IMR-90 (cell line): ENCODE results near the gene FLYWCH1. TPM values are rescaled to one million over a fixed set of nuclear protein-coding genes. Genes with fewer than 3 reads are reported as not detected.

Experiments
- ATAC-seq: fragments of 200-7000 bp; cut with Tn5 transposase; 2 replicates; pipeline ENCODE4 v1.9.1; 2020; ENCODE audit warnings: low read depth, mild to moderate bottlenecking, moderate library complexity
- BruUV-seq: library from RNA; stranded (reverse); fragments of 400-500 nt; replicated peaks from 2 replicates; lab custom pipeline; 2021; lab: Mats Ljungman, UMichigan
- CTCF ChIA-PET: fragments of 300-600 bp; formaldehyde crosslinking; extraction: SDS; loops from one replicate; lab custom pipeline; 2021; ENCODE audit warnings: antibody characterized with exemption; lab: Yijun Ruan, JAX
- POLR2A ChIA-PET: fragments of 300-600 bp; sonication (Branson Sonifier 250); formaldehyde crosslinking; loops from one replicate; lab custom pipeline; 2022; ENCODE audit warnings: antibody characterized with exemption; ENCODE audit not compliant: unreplicated experiment; lab: Charles Lee
- DNase-seq: peaks from one replicate; pipeline ENCODE4 v3.0.0; 2013
- H2AFZ ChIP-seq: replicated peaks from 2 replicates; pipeline ENCODE3; 2013; ENCODE audit warnings: low read length, mild to moderate bottlenecking; ENCODE audit not compliant: poor library complexity
- H2AK5ac ChIP-seq: 2 replicates; pipeline ENCODE4 v1.6.1; 2013; ENCODE audit warnings: low read depth, low read length, inconsistent platforms
- H2AK9ac ChIP-seq: replicated peaks from 2 replicates; pipeline ENCODE3; 2013; ENCODE audit warnings: mild to moderate bottlenecking, low read depth, low read length, moderate library complexity; ENCODE audit not compliant: poor library complexity
- H2BK120ac ChIP-seq: 2 replicates; pipeline ENCODE4 v1.6.1; 2013; ENCODE audit warnings: low read depth, low read length, inconsistent platforms
- H2BK15ac ChIP-seq: 3 replicates; pipeline ENCODE4 v1.6.1; 2013; ENCODE audit warnings: low read depth, low read length, inconsistent platforms
- H2BK20ac ChIP-seq: 2 replicates; pipeline ENCODE4 v1.6.1; 2013; ENCODE audit warnings: low read depth, mild to moderate bottlenecking, inconsistent platforms, low read length, moderate library complexity
- H2BK5ac ChIP-seq: 2 replicates; pipeline ENCODE4 v1.6.1; 2013; ENCODE audit warnings: mild to moderate bottlenecking, low read depth, low read length, inconsistent platforms; ENCODE audit not compliant: poor library complexity, severe bottlenecking
- H3K14ac ChIP-seq: replicated peaks from 2 replicates; pipeline ENCODE4 v1.6.1; 2013; ENCODE audit warnings: low read depth, low read length, inconsistent platforms
- H3K18ac ChIP-seq: 2 replicates; pipeline ENCODE4 v1.6.1; 2013; ENCODE audit warnings: low read depth, low read length, control low read depth
- H3K23ac ChIP-seq: 2 replicates; pipeline ENCODE4 v1.6.1; 2013; ENCODE audit warnings: low read depth, low read length, inconsistent platforms
- H3K27ac ChIP-seq: 2 replicates; pipeline ENCODE4 v1.5.1; 2013; ENCODE audit warnings: mild to moderate bottlenecking, control low read depth, low read length; ENCODE audit not compliant: insufficient read depth
- H3K27me3 ChIP-seq: 2 replicates; pipeline ENCODE4 v1.6.1; 2013; ENCODE audit warnings: low read length; ENCODE audit not compliant: control insufficient read depth, insufficient read depth
- H3K36me3 ChIP-seq: 2 replicates; pipeline ENCODE4 v1.6.1; 2013; ENCODE audit warnings: low read length, mixed read lengths; ENCODE audit not compliant: control insufficient read depth, insufficient read depth
- H3K4ac ChIP-seq: 2 replicates; pipeline ENCODE4 v1.6.1; 2013; ENCODE audit warnings: low read depth, low read length, inconsistent platforms
- H3K4me1 ChIP-seq: 2 replicates; pipeline ENCODE4 v1.6.1; 2013; ENCODE audit warnings: low read length, mixed read lengths; ENCODE audit not compliant: control insufficient read depth, insufficient read depth
- H3K4me2 ChIP-seq: 2 replicates; pipeline ENCODE4 v1.6.1; 2013; ENCODE audit warnings: low read depth, mild to moderate bottlenecking, control low read depth, low read length, moderate library complexity
- H3K4me3 ChIP-seq: 2 replicates; pipeline ENCODE4 v1.5.1; 2013; ENCODE audit warnings: low read depth, mild to moderate bottlenecking, control low read depth, low read length, moderate library complexity; ENCODE audit not compliant: insufficient read depth
- H3K56ac ChIP-seq: 2 replicates; pipeline ENCODE4 v1.6.1; 2013; ENCODE audit warnings: low read length, inconsistent platforms; ENCODE audit not compliant: insufficient read depth; ENCODE audit errors: extremely low read depth
- H3K79me1 ChIP-seq, 2 experiments: 2 replicates each; pipeline ENCODE4 v1.6.1; 2013; ENCODE audit warnings: low read length in 2 of 2, inconsistent platforms in 1 of 2, low read depth in 1 of 2
- H3K9ac ChIP-seq: 2 replicates; pipeline ENCODE4 v1.6.1; 2013; ENCODE audit warnings: low read depth, low read length, control low read depth
- H3K9me1 ChIP-seq: 2 replicates; pipeline ENCODE4 v1.6.1; 2013; ENCODE audit warnings: low read length, inconsistent platforms; ENCODE audit not compliant: insufficient read depth
- H3K9me3 ChIP-seq: 2 replicates; pipeline ENCODE4 v1.6.1; 2013; ENCODE audit warnings: low read length; ENCODE audit not compliant: control insufficient read depth, insufficient read depth
- H4K20me1 ChIP-seq: 2 replicates; pipeline ENCODE4 v1.6.1; 2013; ENCODE audit warnings: low read length, inconsistent platforms; ENCODE audit not compliant: insufficient read depth
- H4K5ac ChIP-seq: 2 replicates; pipeline ENCODE4 v1.6.1; 2013; ENCODE audit warnings: mild to moderate bottlenecking, low read depth, low read length, control low read depth
- H4K8ac ChIP-seq, 2 experiments: 2 replicates each; pipeline ENCODE4 v1.6.1; 2013; ENCODE audit warnings: low read depth in 2 of 2, low read length in 2 of 2, control low read depth in 1 of 2, inconsistent platforms in 1 of 2
- H4K91ac ChIP-seq: 2 replicates; pipeline ENCODE4 v1.6.1; 2013; ENCODE audit warnings: low read depth, low read length, inconsistent platforms; ENCODE audit not compliant: insufficient read depth
- CEBPB ChIP-seq: IDR thresholded peaks from 2 replicates; pipeline ENCODE4 v1.6.1; 2012; ENCODE audit warnings: low read depth, low read length, improper control_type of control experiment
- CHD1 ChIP-seq: IDR thresholded peaks from 2 replicates; pipeline ENCODE4 v1.6.1; 2012; ENCODE audit warnings: low read depth, low read length, improper control_type of control experiment
- MAFK ChIP-seq: IDR thresholded peaks from 2 replicates; pipeline ENCODE4 v1.6.1; 2012; ENCODE audit warnings: low read depth, low read length, improper control_type of control experiment
- MAZ ChIP-seq: IDR thresholded peaks from 2 replicates; pipeline ENCODE4 v1.6.1; 2012; ENCODE audit warnings: low read depth, mild to moderate bottlenecking, low read length, improper control_type of control experiment, moderate library complexity, borderline replicate concordance
- MXI1 ChIP-seq: IDR thresholded peaks from 2 replicates; pipeline ENCODE4 v1.6.1; 2012; ENCODE audit warnings: low read depth, mild to moderate bottlenecking, low read length, moderate library complexity, borderline replicate concordance
- NFE2L2 ChIP-seq: fragments of 150-350 bp; IDR thresholded peaks from 2 replicates; pipeline ENCODE4 v1.6.1; 2016; ENCODE audit warnings: low read depth, mild to moderate bottlenecking, low read length
- POLR2A ChIP-seq: IDR thresholded peaks from 2 replicates; pipeline ENCODE4 v1.6.1; 2012; ENCODE audit warnings: mild to moderate bottlenecking, low read depth, low read length
- USF2 ChIP-seq: fragments of 150-350 bp; IDR thresholded peaks from 2 replicates; pipeline ENCODE4 v1.6.1; 2017; ENCODE audit warnings: mild to moderate bottlenecking, antibody characterized with exemption, low read length, low read depth
- WGBS, 2 experiments: methylation state at CpG; one replicate each; pipeline versions ENCODE4 v1.1.5 to v1.1.7; 2013; ENCODE audit warnings: missing lambda C conversion rate in 2 of 2; ENCODE audit not compliant: insufficient read length in 1 of 2; ENCODE audit errors: extremely low coverage in 2 of 2; 5-methylcytosine and 5-hydroxymethylcytosine counted together
- dilution Hi-C: fragments of 300-500 bp; cut with HindIII; formaldehyde crosslinking; loops from one replicate; pipeline ENCODE4 v1.14.3; 2018; ENCODE audit warnings: low sequenced_read_pairs; ENCODE audit not compliant: unreplicated experiment
- in situ Hi-C: fragments of 300-500 bp; cut with MboI; formaldehyde crosslinking; loops from 3 replicates; pipeline ENCODE4 v1.14.3; 2019; ENCODE audit warnings: low sequenced_read_pairs, inconsistent platforms, mixed read lengths
- intact Hi-C: fragments of 100-400 bp; cut with micrococcal nuclease; formaldehyde crosslinking; loops from 2 replicates; pipeline ENCODE4 v1.10.0; 2022
- polyA plus RNA-seq, 3 experiments: library from polyadenylated mRNA; depleted of rRNA; stranded (reverse); fragments of >200 nt; gene quantifications; 2 replicates each; pipeline ENCODE4 v1.2.3, GENCODE V29; 2012; ENCODE audit warnings: low replicate concordance in 1 of 3
- total RNA-seq: library from RNA; depleted of rRNA; stranded (reverse); fragments of >200 nt; gene quantifications from 2 replicates; pipeline ENCODE4 v1.2.3, GENCODE V29; 2012
- TF ChIP-seq, protein P1 (sequence below): fragments of 150-350 bp; IDR thresholded peaks from 2 replicates; pipeline ENCODE4 v1.6.1; 2016; ENCODE audit warnings: low read depth, mild to moderate bottlenecking, low read length, moderate library complexity, borderline replicate concordance

The FLYWCH1 gene
- total and polyA plus RNA-seq, 2 of the 4 experiments (the other 2 are of a cell fraction): 14.3 to 25.2 TPM

GRCh38 chr16:2925951-2926649 is 14.4 kb downstream of the FLYWCH1 start (continued):
- TF ChIP-seq USF2 (no peak), POLR2A (no peak), MAZ (no peak), NFE2L2 (no peak)

- Histone ChIP-seq H3K4ac (no peak overlapping the region), H3K36me3 (peaks cover 24% of the 10 kb centered on the region), H3K56ac (no peak overlapping the region), H3K79me1 (peaks cover 6 to 36% of the 10 kb centered on the region in 2 experiments), H3K18ac (no peak overlapping the region), H3K4me2 (peak overlapping the region; percentile 59), H3K9ac (no peak overlapping the region), H2BK20ac (no peak overlapping the region), H2AK5ac (no peak overlapping the region), H2AK9ac (no peak overlapping the region), H3K23ac (no peak overlapping the region), H3K9me1 (no peaks in the 10 kb centered on the region), H4K8ac (peak overlapping the region in 1 of 2 experiments; percentile 74; a peak in 1 of 4 replicates), H3K4me1 (no peaks in the 10 kb centered on the region), H2BK15ac (no peak overlapping the region), H2AFZ (peak overlapping the region; percentile 86), H3K27ac (no peak overlapping the region), H3K14ac (no peak overlapping the region), H4K91ac (no peak overlapping the region), H3K4me3 (no peak overlapping the region), H3K27me3 (no peaks in the 10 kb centered on the region), H3K9me3 (no peaks in the 10 kb centered on the region), H4K20me1 (peaks cover 6% of the 10 kb centered on the region; the same call in 1 of the 2 replicates), H4K5ac (no peak overlapping the region), H2BK5ac (no peak overlapping the region), H2BK120ac (no peak overlapping the region)
- TF ChIP-seq CHD1 (no peak), MAFK (no peak), MXI1 (no peak), MAZ (no peak), NFE2L2 (no peak), CEBPB (no peak)
- TF ChIP-seq, protein P1, sequence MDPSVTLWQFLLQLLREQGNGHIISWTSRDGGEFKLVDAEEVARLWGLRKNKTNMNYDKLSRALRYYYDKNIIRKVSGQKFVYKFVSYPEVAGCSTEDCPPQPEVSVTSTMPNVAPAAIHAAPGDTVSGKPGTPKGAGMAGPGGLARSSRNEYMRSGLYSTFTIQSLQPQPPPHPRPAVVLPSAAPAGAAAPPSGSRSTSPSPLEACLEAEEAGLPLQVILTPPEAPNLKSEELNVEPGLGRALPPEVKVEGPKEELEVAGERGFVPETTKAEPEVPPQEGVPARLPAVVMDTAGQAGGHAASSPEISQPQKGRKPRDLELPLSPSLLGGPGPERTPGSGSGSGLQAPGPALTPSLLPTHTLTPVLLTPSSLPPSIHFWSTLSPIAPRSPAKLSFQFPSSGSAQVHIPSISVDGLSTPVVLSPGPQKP: no peak
- ATAC-seq (no peak), DNase-seq (no peak)
- WGBS, 2 experiments: no CpG with 5 or more reads among the region's 5 CpGs
- BruUV-seq: no TSS peak
- in situ Hi-C loops: no loop called here
- intact Hi-C loops: no loop called here
- ChIA-PET POLR2A (no interaction called here), CTCF (interaction anchor here (0.7 to 1.2 kb wide), 2 partner anchors 13 to 21 kb away, joined by 3 read pairs; no protein-coding TSS in a partner anchor)
- dilution Hi-C loops: no loop called here
Observed at GRCh38 chr16:2926650-2926999, 14.9 kb downstream of the FLYWCH1 start.
